Measurements from ENCODE around the gene RPS6KA2.

DNA sequence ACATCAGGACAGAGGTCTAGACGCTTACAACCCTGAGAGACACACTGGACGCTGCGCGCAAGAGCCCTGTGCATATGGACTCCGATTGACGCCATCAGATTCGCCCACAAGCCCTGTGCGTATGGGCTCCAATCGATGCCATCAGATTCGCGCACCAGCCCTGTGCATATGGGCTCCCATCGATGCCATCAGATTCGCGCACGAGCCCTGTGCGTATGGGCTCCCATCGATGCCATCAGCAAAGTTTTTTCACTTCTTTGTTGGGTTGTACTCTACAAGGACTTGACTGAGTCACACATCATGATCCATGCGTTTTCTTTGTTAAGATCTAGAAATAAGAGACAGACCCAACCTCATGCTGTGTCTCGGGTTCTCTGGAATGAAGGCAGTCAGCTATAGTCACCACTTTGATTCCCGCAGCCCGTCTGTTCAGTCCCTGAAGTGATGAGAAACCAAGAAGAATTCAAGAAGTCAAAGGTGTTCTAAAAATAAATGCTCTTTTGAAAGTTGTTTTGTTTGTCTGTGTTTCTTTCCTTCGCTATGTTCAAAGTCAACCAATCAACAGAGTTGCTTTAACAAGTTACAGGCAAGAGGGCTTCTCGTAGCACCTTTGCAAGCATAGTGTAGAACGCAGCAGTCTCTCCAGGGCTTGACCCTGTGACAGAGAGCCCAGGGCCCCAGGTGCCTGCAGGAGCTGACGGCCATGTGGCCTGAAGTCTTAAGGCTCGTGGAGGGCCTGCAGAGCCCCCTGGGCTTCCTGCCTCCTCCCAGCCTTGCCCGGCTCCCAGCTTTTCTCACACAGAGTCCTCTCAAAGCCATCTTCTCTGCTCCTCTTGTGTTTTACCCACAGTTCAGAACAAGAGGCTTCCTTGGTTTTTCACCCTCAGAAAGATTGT, 7.9 kb downstream of the RPS6KA2 start:
- TF ChIP-seq, protein P1, sequence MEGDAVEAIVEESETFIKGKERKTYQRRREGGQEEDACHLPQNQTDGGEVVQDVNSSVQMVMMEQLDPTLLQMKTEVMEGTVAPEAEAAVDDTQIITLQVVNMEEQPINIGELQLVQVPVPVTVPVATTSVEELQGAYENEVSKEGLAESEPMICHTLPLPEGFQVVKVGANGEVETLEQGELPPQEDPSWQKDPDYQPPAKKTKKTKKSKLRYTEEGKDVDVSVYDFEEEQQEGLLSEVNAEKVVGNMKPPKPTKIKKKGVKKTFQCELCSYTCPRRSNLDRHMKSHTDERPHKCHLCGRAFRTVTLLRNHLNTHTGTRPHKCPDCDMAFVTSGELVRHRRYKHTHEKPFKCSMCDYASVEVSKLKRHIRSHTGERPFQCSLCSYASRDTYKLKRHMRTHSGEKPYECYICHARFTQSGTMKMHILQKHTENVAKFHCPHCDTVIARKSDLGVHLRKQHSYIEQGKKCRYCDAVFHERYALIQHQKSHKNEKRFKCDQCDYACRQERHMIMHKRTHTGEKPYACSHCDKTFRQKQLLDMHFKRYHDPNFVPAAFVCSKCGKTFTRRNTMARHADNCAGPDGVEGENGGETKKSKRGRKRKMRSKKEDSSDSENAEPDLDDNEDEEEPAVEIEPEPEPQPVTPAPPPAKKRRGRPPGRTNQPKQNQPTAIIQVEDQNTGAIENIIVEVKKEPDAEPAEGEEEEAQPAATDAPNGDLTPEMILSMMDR (IDR thresholded peaks at IDR 0.05): no peak
- TF ChIP-seq POLR2A (IDR thresholded peaks at IDR 0.05): no peak
